Measurements from ENCODE around the gene CDH18.

CDH18 gene

DNA sequence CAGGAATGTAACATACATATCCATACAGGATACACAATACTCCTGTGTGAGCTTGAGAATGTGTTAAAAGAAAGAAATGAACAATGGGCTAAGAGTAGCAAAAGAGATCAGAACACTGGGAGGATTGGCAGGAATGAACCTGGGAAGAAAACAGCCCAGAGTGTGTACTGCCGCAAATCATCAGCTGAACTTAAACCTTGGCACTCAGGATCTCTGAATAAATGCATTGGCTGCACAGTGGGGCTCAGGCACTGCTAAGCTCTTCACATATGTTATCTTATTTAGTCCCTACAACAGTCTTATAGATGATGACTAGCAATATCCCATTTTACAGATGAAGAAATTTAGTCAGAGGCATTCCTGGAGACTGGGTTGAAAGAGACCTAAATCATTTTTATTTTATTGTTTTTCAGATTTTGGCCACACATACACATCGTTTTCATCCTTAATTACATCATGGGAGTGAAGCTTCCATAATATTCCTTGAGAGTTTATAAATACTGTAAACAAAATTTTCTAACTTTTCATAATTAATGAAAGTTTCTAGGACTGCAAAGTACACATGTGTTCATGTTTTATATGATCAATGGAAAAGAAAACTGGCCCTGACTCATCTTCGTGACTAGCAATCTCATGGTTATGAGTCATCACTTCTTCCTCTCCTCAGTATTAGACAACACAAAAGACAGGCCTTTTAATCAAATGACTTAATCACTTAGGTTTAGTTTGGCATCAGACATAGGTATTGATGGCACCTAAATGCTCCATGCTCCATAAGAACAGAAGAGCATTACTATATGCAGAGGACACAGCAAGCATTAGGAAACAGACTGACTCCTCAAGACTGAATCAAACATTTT lies 59.2 kb downstream of the CDH18 start:
- DNase-seq (ENCODE audit: low read depth), result no peak

DNA sequence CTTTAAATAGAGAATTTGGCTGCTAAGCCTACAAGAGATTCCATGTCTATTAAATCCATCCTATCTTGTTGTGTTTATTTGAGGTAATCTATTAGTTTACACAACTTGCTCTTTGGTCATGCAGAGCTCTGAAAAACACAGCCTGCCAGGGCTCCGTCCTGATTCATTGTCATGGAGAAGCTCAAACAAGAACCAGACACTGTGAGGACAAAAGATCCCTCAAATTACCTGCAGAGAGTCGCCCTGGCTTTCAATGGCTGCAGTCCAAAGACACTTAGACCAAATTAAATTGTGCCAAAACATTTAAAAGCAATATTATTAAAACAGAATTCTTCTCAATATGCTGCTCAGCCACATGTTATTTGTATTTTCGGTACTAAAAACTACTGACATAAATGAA lies 60.1 kb downstream of the CDH18 start:
- DNase-seq (ENCODE audit: low read depth), result no peak

DNA sequence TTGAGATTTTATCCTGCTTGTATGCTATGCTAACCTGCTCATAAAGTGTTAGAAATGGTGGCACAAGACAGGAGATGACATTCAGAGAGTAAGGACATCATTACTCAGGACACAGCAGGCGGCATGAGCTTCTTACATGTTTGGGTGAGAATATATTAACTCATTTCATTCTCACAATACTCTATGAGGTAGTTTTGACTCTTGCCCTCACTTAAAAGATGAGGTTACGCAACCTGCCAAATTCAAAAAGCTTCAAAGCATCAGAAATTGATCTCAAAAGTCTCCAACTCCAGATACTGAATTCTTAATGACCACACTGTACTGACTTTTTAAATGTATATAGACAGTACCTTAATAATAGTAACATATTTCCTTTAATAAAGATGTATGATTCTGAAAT lies 60.8 kb downstream of the CDH18 start:
- DNase-seq (ENCODE audit: low read depth), result no peak

DNA sequence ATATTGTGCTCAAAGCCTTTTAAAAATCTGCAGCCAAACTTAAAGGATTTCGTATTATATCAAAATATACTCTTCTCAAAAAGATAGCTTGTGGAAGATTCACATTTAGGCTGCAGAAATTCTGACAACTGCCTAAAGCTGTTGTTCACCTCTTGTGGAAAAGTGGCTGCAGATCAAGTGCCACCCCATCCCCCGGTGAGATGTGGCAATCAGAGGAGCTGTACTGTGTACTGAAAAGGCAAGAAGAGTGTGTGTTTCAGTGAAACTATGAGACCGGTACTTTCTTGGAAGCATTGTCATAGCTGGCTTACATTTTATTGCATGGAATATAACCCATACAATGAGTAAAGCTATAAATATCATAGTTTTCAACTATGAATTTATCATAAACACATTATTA lies 64.3 kb downstream of the CDH18 start:
- DNase-seq (ENCODE audit: low read depth), result no peak

DNA sequence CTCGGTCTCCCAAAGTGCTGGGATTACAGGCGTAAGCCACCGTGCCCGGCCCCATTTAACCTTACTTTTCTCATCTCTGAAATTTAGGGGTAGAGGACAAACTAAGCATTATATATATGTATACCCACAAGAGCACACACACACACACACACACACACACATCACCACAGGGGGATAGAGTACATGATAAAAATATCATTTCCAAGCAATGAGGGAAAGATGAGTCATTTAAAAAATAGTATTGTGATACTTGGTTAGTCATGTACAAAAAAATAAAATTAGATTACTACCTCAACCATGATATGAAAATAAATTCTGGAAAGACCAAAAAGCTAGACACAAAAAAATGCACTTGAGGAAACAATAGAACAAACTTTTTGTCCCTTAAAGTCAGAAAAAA lies 67.2 kb downstream of the CDH18 start:
- DNase-seq (ENCODE audit: low read depth), result no peak

DNA sequence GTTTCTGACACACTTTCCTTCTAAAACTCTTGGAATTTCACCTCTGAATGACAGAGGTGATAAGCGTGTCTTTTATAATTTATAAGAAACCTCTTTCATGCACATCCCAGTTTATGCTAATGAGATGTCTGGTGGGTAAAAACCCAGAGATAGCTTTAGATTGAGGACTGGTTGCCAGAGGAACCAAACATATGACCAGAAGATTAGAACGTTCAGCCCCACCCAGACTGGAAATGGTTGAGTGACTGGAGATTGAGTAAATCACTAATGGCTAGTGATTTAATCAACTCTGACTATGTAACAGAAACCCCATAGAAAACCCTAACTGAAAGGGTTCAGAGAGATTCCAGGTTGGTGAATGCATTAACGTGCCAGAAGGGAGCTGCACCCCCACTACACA lies 69.2 kb downstream of the CDH18 start:
- DNase-seq (ENCODE audit: low read depth), result no peak

DNA sequence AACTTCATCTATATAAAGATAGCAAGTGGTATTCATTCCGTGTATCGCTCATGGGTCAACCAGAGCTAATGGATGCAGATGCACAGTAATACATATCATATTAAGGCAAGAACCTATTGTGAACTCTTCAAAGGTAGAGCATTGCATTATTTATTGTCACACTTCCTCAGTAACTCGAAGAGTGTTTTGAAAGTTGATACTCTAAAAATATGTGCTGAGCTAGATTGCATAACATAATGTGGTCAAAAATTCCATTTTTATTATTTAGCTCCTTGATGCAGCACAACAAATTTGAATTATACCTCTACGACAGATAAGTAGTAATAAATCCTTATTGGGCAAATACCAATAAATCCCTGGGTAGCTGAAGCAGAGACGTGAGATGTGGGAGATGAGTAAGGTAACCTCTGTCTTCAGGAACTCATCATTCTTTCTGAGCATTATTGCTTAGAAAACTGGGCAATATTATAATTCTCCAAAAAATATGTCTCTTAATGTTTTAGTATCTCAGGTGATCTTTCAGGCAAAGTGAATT lies 70.3 kb downstream of the CDH18 start:
- no peak for DNase-seq (ENCODE audit: low read depth)

DNA sequence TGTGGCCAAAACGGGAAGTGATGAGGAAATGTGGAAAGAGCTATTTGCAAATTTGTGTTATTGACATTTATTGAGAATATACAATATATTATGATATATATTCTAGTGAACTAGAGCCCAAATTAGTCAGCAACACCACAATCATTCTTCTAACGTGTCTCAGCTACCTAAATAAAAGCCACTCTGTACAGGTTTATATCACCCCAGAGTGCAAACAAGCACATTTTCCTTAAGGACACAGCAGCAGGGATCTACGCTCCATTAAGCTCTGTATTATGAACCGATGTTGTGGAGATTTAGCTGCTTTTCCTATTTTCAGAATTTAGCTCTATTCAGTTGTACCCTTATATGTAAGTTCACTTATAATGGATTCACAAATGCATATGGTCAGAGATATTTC lies 77.9 kb downstream of the CDH18 start:
- DNase-seq (ENCODE audit: low read depth), result no peak

DNA sequence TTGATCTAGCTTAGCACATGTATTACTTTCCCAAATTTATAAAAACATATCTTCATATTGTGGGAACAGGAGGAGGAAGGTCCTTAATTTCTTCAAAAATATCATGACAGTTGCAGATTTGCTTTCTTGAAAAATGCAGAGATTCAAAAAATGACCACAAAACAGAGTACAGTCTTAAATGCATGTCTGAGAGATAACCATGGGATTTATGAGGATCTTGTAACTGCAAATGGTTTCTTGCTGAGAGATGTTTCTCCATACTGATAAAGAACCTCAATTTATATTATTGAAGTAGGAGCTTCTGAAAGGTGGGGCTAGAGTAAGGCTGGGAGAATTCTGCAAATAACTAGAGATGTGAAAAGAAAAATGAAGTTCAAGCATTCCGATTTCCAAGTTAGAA lies 83.2 kb downstream of the CDH18 start:
- no peak for DNase-seq (ENCODE audit: low read depth)

DNA sequence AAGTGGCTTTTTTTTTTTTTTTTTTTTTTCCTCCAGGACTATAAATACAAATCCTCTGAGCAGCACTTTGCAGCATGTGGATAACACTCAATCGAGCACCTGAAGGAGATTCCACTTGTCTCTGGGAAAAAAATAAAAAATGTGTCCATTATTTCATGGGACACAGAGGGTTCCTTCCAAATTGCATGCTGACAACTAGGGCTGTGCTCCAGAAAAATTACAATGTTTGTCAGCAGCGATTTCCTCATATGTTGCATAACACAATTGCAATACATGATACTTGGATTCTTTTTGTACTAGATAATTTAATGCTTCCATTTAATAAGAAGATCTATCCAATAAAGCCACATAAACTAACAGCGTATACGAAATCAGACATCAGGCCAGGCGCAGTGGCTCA lies 84.4 kb downstream of the CDH18 start:
- DNase-seq (ENCODE audit: low read depth), result no peak

DNA sequence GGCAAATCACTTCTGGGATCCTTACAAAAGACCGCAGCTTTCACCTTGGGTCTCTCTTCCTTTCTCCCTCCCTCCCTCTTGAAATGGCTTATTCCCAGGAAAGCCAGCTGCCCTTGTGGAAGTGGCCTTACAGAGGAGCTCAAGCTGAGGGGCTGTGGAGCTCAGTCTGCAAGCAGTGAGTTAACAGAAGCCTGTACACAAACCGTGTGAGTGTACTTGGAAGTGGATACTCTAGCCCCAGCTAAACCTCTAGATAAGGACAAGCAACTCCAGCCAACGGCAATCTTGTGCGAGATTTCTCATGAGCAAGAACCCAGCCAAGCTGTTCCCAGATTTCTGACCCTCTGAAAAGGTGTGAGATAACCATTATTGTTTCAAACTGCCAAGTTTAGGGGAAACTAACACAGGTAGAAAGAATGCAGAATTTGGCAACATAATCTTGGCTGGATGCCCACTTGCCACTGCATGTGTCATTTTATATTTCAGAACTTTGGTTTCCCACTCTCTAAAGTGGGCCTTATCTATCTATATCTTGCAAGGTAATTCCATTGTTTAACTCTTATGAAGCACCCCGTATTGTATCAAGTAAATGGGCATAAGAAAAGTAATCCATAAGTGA lies 85.6 kb downstream of the CDH18 start:
- DNase-seq (ENCODE audit: low read depth), result no peak

DNA sequence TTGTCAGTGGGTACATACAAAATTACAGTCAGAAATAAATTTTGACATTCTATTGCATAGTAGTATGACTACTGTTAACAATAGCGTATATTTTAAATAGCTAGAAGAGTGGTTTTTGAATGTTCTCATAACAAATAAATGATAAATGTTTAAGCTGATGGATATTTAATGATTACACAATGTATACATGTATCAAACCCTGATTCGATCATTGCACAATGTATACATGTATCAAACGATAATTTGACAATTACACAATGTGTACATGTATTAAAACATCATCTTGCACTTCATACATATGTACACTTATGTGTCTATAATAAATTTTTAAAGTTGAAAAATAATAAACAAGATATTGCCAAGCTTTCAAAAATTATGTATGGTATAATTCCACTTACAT lies 87.7 kb downstream of the CDH18 start:
- DNase-seq (ENCODE audit: low read depth), result no peak

DNA sequence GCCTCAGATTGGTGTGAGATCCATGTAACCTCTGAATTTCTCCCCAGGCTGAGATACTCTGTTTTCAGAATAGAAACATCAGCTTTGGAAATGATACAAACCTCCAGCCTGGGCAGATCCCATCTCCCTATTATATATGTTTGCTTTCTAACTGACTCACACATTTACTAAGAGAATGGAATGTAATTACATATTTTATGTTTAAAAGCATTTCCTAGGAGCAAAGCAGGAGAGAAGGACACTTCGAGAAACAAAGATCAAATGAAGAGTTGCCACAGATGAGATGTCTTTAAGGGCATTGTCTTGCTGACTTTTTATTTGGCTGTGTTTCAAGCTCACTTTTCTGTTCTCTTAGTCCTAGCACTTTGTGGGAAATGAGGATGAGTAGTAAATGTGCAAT lies 96.3 kb downstream of the CDH18 start:
- no peak for DNase-seq (ENCODE audit: low read depth)

DNA sequence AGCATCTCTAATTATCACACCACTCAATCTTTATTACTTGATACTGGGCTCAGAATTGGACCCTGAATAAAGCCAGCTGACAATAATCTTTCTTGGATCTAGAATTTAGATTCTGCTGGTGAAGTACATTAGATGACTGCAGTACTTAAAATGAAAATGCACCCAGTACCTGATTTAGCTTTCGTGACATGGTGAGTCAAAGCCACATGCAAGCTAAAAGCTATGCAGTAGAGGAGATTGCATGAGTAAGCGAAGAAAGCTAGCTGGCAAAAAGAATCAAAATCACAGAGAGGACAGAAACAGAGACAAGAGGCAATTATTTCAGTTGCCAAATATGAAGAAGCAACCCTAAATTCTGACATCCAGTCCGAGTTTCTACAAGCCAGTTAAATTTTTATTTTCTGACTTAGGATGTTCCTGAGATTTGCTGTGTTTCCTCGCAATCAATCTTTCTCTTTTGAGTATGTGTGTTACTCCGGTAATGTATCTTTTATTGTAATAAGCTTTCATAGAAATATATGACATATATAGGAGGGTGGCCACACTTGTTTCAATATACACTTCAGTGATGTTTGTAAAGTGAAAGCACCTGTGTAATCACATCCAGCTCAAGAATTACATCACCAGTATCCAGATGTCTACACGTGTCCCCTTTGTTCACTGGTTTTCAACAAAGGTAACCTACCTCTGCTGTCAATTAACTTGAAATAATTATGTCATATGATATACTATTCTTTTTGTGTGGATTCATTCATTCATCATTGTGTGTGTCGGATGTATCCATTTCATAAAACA lies 101.7 kb downstream of the CDH18 start:
- DNase-seq (ENCODE audit: low read depth), result no peak

DNA sequence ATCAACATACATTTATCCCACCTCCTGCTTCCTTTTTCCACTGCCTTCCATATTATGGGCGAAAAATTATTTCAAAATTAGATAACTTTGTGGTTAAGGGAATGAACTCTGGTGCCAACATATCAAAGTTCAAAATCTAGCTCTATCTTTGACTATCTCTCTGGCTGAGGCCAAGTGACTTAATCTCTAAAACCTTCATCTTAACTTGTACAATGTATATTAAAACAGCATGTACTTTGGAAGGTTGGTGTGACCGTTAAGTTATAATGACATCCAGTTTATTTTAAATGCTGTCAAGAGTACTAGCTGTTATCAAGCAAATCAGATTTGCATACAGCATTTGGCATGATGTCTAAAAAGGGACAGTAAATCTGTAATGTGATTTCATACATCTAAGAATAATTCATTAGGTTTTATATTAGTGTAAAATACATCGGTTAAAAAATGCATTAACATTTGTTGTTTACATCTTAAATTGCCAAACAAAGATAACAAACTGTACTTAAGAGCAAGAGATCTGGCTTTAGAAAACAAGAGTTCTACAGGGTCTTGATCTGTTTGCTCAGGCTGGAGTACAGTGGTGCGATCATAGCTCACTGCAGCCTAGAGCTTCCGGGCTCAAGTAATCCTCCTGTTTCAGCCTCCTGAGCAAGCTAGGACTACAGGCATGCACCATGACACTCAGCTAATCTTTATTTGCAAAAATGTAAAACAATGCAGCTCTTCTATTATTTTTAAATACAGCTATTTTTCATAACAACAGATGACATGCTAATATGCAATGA lies 102.8 kb downstream of the CDH18 start:
- no peak for DNase-seq (ENCODE audit: low read depth)

DNA sequence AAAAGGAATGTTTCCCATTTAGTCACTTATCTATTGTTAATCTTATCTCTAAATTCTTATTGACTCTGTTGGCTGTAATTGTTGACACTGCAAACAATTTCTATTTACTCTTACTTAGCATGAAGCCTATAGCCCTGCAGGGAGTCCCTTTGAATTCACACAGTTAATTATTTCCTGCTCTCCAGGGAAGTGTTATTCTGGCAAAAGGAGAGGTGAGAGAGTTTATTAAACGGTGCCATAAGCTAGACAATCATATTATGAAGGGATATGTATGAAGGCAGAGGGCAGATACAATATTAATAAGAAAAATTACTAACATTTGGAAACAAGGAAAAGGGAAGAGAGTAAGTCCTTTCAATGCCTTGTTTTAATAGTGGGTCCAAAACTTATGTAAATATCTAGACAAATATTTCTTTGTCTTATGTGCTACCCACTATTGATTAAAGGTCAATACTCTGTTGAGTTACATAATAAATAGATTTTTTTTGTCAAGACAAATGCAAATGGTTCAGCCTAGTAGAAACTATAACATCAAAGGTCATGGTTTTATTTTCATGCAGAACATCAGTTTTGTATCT lies 107.1 kb downstream of the CDH18 start:
- no peak for DNase-seq (ENCODE audit: low read depth)

DNA sequence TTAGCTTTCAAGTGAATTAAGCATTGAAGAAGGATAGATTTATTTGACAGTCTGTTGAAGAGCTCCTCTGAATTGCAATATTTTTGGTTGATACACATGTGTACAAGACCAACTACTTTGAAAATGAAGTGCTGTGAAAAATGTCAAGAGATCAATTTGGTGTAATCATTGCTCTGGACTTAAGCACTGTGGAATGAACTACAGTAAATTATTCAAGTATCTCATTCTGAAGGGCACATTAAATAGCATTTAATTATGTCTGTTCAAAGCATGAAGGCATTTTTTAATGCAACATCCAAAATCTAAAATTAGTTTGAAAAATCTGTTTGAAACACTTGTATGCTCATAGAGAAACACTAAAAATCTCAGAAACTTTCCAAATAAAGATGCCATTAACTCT lies 107.5 kb downstream of the CDH18 start:
- no peak for DNase-seq (ENCODE audit: low read depth)

DNA sequence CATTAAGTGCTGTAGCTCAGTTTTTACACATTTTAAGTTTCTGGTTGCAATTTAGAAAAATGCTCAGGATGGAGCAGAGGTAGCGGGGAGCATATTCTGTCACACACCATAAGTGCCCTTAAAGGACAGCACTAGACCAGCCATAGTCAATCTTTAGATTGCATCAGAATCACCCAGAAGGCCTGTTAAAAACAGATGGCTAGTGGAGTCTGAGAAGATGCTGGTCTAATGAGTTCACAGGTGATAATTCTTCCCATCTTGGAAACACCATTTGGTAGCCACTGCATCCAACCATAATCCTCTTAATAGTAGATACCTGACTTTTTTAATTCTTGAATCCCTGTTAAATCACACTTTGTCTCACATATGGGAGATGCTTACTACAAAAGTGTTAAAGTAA lies 113.2 kb downstream of the CDH18 start:
- DNase-seq (ENCODE audit: low read depth), result no peak

DNA sequence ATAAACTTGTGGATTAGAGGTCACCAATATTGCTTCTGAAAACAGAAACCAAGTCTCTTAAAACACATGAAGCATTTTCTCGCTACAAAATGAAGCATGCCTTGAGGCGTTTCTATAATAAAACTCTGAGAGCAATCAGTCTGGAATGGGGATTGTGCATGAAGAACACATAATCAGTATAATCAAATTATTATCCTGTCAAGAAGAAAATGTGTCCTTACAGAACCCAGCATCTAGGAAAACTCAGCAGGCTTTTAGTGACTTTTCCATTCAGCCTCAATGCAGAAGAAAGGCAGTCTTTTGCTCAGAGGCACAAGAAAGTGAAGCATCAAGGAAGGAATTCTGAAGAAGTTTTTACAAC lies 121.9 kb downstream of the CDH18 start:
- DNase-seq (ENCODE audit: low read depth), result no peak

DNA sequence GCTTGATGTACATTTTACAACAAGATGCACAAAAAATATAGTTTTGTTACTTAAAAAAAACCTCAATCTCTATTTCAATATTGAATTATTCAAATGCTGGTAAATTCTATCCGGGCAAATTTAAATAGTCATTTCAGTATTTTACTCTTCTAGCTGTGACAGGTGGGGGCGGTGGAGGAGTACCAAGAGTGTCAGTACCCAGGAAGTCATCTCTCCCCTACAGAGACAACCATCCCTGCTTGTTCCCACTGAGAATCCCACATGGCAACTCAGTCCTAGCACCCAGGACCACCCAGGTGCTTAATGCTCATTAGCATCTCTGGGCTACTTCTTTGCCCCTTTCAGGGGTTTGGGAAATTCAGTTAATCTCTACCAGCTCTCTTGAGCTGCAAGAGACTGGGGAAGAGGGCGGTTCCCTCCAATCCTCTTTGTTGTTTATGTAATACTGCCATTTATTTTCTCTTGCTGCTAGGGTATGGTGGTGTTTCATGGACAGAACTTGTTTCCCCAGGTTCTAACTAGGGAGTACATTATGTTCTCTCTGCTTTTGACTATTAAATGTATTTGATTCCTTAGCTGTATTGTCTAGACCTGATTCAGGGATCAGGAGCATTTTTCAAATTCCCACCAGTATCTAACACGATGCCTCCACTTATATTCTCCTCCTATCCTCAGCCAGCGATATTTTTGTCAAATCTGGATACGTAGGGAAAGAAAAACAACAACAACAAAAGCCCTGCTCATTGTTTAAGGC lies 122.5 kb downstream of the CDH18 start:
- no peak for DNase-seq (ENCODE audit: low read depth)

DNA sequence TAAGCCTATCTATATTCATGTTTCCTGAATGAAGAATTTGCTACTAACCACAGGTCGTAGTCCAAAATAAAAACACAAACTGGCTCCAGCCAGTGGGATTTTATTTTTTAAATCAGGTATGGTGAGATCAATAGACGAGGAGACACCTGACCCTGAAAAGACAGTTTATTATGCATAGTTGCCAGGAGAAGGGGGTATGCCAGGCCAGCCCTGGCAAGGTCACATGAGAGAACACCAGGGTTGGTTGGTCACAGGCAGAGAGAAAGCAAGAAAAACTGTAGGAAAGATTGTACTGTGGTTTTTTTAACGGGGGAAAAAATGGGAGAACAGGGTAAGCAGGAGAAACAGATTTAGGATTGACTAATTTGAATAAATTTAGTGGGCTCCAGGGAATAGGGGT lies 125.3 kb downstream of the CDH18 start:
- no peak for DNase-seq (ENCODE audit: low read depth)
